ENCODE data around the gene RASGRF1. TPM values are rescaled to one million over a fixed set of nuclear protein-coding genes. Genes with fewer than 3 reads are reported as not detected.
A peak's percentile ranks its signal among the peaks of the same experiment; 100 is the strongest.

Gene RASGRF1
- polyA plus RNA-seq, 3 donors, result 0.11 TPM; not detected in 2

- H3K9ac ChIP-seq (ENCODE audit: insufficient read depth, low read length, poor library complexity, severe bottlenecking), result no peak overlapping the region
- Mint-ChIP-seq H3K36me3 (peaks cover 0 to 2% of the 10 kb centered on the region in 2 donors), H3K27ac (peak overlapping the region in 1 of 7 donors; percentile 19), H3K27me3 (ENCODE audit: low read depth in 3 of 3) (peaks cover 0 to 5% (median 0%) of the 10 kb centered on the region in 3 donors), H3K4me1 (peaks cover 48% of the 10 kb centered on the region), H3K9me3 (peaks cover 0 to 1% (median 0%) of the 10 kb centered on the region in 7 donors), H3K4me3 (no peak overlapping the region)
- no peaks in the 10 kb centered on the region for H3K9me3 ChIP-seq (replicated peaks in 1 of 2; ENCODE audit: control insufficient read depth in 1 of 2, insufficient read depth in 1 of 2, low read length in 2 of 2)
- TF ChIP-seq, protein P1, sequence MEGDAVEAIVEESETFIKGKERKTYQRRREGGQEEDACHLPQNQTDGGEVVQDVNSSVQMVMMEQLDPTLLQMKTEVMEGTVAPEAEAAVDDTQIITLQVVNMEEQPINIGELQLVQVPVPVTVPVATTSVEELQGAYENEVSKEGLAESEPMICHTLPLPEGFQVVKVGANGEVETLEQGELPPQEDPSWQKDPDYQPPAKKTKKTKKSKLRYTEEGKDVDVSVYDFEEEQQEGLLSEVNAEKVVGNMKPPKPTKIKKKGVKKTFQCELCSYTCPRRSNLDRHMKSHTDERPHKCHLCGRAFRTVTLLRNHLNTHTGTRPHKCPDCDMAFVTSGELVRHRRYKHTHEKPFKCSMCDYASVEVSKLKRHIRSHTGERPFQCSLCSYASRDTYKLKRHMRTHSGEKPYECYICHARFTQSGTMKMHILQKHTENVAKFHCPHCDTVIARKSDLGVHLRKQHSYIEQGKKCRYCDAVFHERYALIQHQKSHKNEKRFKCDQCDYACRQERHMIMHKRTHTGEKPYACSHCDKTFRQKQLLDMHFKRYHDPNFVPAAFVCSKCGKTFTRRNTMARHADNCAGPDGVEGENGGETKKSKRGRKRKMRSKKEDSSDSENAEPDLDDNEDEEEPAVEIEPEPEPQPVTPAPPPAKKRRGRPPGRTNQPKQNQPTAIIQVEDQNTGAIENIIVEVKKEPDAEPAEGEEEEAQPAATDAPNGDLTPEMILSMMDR (IDR thresholded peaks at IDR 0.05), result no peak
- H2AFZ ChIP-seq (ENCODE audit: insufficient read depth, low read depth, low read length, poor library complexity, severe bottlenecking), result no peak overlapping the region
- no peaks in the 10 kb centered on the region for H3K79me2 ChIP-seq (ENCODE audit: insufficient read depth, low read length)
- DNase-seq, result peak in 1 of 3 donors; percentile 28
- H3K27ac ChIP-seq (ENCODE audit: low read depth in 1 of 2, low read length in 2 of 2), result no peak overlapping the region
- intact Hi-C loops (cut with micrococcal nuclease), result loop anchor here in 1 of 2 donors (2.0 kb wide), 1 partner anchor 68 kb away; no protein-coding TSS in a partner anchor
- no peaks in the 10 kb centered on the region for H3K27me3 ChIP-seq (ENCODE audit: control insufficient read depth in 2 of 2, insufficient read depth in 2 of 2, low read length in 2 of 2)
- H3K4me3 ChIP-seq (replicated peaks in 1 of 3; ENCODE audit: low read depth in 2 of 3, low read length in 3 of 3), result no peak overlapping the region
- 32% methylated on average over 6 of the region's 10 CpGs for WGBS (ENCODE audit: insufficient coverage)
- no peak overlapping the region for H3K4me2 ChIP-seq (replicated peaks; ENCODE audit: extremely low read depth, low read length, poor library complexity, severe bottlenecking)
- H4K20me1 ChIP-seq (ENCODE audit: insufficient read depth, low read length), result no peaks in the 10 kb centered on the region
- H3K36me3 ChIP-seq (replicated peaks in 1 of 2; ENCODE audit: control insufficient read depth in 1 of 2, insufficient read depth in 2 of 2, low read length in 2 of 2), result no peaks in the 10 kb centered on the region
- peaks cover 38 to 40% of the 10 kb centered on the region in 2 donors for H3K4me1 ChIP-seq (ENCODE audit: control insufficient read depth in 1 of 2, insufficient read depth in 2 of 2, low read length in 2 of 2)
These were observed 107.8 kb downstream of the RASGRF1 start for GRCh38 chr15:78982736-78983135.

- peaks cover 55% of the 10 kb centered on the region for H3K4me1 Mint-ChIP-seq
- Histone ChIP-seq H3K9me3 (replicated peaks in 1 of 2; ENCODE audit: control insufficient read depth in 1 of 2, insufficient read depth in 1 of 2, low read length in 2 of 2) (no peaks in the 10 kb centered on the region), H3K27ac (ENCODE audit: low read depth in 1 of 2, low read length in 2 of 2) (no peak overlapping the region), H4K20me1 (ENCODE audit: insufficient read depth, low read length) (no peaks in the 10 kb centered on the region), H3K4me3 (replicated peaks in 1 of 3; ENCODE audit: low read depth in 2 of 3, low read length in 3 of 3) (no peak overlapping the region), H3K9ac (ENCODE audit: insufficient read depth, low read length, poor library complexity, severe bottlenecking) (no peak overlapping the region), H3K4me2 (replicated peaks; ENCODE audit: extremely low read depth, low read length, poor library complexity, severe bottlenecking) (no peak overlapping the region), H3K79me2 (ENCODE audit: insufficient read depth, low read length) (no peaks in the 10 kb centered on the region), H3K4me1 (ENCODE audit: control insufficient read depth in 1 of 2, insufficient read depth in 2 of 2, low read length in 2 of 2) (peaks cover 44 to 45% of the 10 kb centered on the region in 2 donors), H2AFZ (ENCODE audit: insufficient read depth, low read depth, low read length, poor library complexity, severe bottlenecking) (peak overlapping the region; percentile 14), H3K36me3 (replicated peaks in 1 of 2; ENCODE audit: control insufficient read depth in 1 of 2, insufficient read depth in 2 of 2, low read length in 2 of 2) (no peaks in the 10 kb centered on the region), H3K27me3 (ENCODE audit: control insufficient read depth in 2 of 2, insufficient read depth in 2 of 2, low read length in 2 of 2) (no peaks in the 10 kb centered on the region)
- H3K27me3 Mint-ChIP-seq (ENCODE audit: low read depth in 3 of 3), result peaks cover 0 to 5% (median 0%) of the 10 kb centered on the region in 3 donors
- intact Hi-C loops (cut with micrococcal nuclease), result loop anchor here in 1 of 2 donors (2.0 kb wide), 1 partner anchor 67 kb away; no protein-coding TSS in a partner anchor
- peaks cover 0 to 3% (median 0%) of the 10 kb centered on the region in 7 donors for H3K9me3 Mint-ChIP-seq
- WGBS (ENCODE audit: insufficient coverage), result 93% methylated on average over 7 of the region's 11 CpGs
- DNase-seq, result no peak
- peak overlapping the region in 1 of 7 donors; percentile 25 for H3K27ac Mint-ChIP-seq
- H3K36me3 Mint-ChIP-seq, result peaks cover 0 to 2% of the 10 kb centered on the region in 2 donors
- H3K4me3 Mint-ChIP-seq, result no peak overlapping the region
- TF ChIP-seq, protein P1 (IDR thresholded peaks at IDR 0.05), result no peak
These were observed 108.9 kb downstream of the RASGRF1 start for GRCh38 chr15:78981532-78982313.
